ENCODE measurements around the gene RILPL1. TPM values are rescaled to one million over a fixed set of nuclear protein-coding genes. Genes with fewer than 3 reads are reported as not detected.
"Not testable (repeated sequence)": the region's sequence is repeated elsewhere in the genome, so short reads cannot be mapped to it uniquely, and the experiment has no call there.

RILPL1 gene
- total RNA-seq, 2 donors from 2014 or later = 5.4 TPM

DNA sequence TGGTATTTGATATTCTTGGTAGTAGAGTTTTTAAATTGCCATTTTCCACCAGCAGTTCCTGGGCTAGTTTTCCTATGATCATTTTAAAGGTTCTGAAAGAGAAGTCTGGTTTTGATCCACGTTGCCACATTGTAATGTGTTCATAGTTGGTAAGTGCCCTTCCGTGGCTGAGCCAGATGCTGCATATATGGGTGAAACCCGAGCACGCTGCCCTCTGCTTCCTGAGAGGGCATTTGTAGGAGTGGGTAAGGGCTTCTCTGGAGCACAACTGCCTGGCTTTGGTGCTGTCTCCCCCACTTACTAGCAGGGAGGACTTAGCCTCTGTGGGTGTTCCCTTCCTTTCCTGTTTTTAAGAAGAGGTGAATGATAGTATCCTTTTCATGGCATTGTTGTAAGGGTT lies 68.4 kb downstream of the RILPL1 start:
- peaks cover 25% of the 10 kb centered on the region for H3K4me1 Mint-ChIP-seq (ENCODE audit: low read depth)
- H3K27me3 Mint-ChIP-seq (ENCODE audit: low read depth) = no peaks in the 10 kb centered on the region
- H3K27ac Mint-ChIP-seq = peak overlapping the region; percentile 68
- ATAC-seq (replicated peaks in 1 of 2) = no peak
- H3K36me3 Mint-ChIP-seq (ENCODE audit: insufficient read depth in 2 of 2) = peaks cover 10 to 15% of the 10 kb centered on the region in 2 donors
- no peak overlapping the region for H3K4me3 Mint-ChIP-seq
- no peaks in the 10 kb centered on the region for H3K9me3 Mint-ChIP-seq
- no peak for DNase-seq

DNA sequence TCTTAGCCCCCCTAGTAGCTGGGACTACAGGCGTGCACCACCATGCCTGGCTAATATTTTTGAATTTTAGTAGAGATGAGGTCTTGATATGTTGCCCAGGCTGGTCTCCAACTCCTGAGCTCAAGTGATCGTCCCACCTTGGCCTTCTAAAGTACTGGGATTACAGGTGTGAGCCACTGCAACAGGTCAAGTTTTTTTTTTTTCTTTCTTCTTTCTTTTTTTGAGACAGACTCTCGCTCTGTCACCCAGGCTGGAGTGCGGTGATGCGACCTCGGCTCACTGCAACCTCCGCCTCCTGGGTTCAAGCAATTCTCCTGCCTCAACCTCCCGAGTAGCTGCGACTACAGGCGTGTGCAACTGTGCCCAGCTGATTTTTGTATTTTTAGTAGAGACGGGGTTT lies 70.3 kb downstream of the RILPL1 start:
- Mint-ChIP-seq H3K36me3 (ENCODE audit: insufficient read depth in 2 of 2) (peaks cover 14 to 16% of the 10 kb centered on the region in 2 donors), H3K4me1 (ENCODE audit: low read depth) (peaks cover 41% of the 10 kb centered on the region)
- DNase-seq; H3K4me3 Mint-ChIP-seq; H3K9me3 Mint-ChIP-seq; H3K27me3 Mint-ChIP-seq (ENCODE audit: low read depth); H3K27ac Mint-ChIP-seq; ATAC-seq (replicated peaks in 1 of 2): not testable (repeated sequence)

DNA sequence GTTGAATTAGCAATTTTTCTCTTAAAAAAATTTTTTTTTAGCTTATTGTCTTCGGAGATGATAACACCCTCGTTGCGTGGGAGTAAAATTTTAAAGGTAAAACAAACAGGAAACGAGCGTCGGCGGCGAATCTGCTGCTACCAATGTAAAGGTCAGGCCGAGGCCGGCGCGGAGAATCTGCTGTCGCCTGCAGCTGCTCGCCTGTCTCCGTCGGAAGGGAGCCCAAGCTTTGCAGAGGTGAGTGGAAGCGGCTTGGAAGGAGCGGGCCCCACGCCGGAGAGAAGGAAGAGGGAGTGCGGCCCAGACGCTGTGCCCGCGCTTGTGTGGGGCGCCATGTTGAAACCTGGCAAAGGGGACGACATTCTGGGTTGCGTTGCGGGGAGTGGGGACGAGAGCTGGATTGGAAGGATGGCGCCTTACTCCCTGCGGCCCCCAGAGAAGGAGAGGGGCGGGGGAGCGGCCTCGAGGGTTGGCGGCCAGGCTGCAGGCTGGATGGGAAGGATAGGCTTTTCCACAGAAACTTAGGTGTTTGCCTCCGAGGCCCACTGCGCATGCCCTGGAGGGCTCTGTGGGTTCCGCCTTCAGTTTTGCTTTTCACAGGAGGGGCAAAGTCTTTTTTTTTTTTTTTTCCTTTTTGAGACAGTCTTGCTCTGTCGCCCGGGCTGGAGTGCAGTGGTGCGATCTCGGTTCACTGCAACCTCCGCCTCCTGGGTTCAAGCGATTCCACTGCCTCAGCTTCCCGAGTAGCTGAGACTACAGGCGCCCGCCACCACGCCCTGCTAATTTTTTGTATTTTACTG lies 75.3 kb downstream of the RILPL1 start, which contains the start of gene SNRNP35:
TSS of gene SNRNP35 (plus strand) at position 160 of the 800 bp plus-strand sequence. CDS start 7,402 bp downstream, outside the sequence.
- DNase-seq = peak; percentile 76 to 81
- peak; percentile 77 for ATAC-seq (replicated peaks in 1 of 2)
- H3K36me3 Mint-ChIP-seq (ENCODE audit: insufficient read depth in 2 of 2) = peaks cover 4 to 5% of the 10 kb centered on the region in 2 donors
- H3K27me3 Mint-ChIP-seq (ENCODE audit: low read depth) = no peaks in the 10 kb centered on the region
- H3K9me3 Mint-ChIP-seq = no peaks in the 10 kb centered on the region
- H3K27ac Mint-ChIP-seq = peak within 1 kb of the TSS; percentile 98
- peaks cover 35% of the 10 kb centered on the region for H3K4me1 Mint-ChIP-seq (ENCODE audit: low read depth)
- peak within 1 kb of the TSS; percentile 96 to 100 for H3K4me3 Mint-ChIP-seq

DNA sequence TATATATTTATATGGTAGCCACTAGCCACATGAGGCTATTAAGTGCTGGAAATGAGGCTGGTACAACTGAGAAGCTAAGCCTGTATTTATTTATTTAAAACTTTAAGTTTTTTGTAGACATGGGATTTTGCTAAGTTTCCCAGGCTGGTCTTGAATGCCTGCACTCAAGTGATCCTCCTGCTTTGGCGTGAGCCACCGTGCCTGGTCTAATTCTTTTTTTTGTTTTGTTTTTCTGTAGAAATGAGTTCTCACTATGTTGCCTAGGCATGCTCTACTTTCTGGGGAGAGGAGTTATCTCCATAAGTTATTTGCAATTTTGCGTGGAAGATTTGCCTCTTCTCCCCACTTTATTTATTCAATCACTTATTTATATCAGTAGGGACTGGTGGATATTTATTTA lies 80.4 kb downstream of the RILPL1 start:
- H3K4me3 Mint-ChIP-seq = no peak overlapping the region
- H3K27me3 Mint-ChIP-seq (ENCODE audit: low read depth) = no peaks in the 10 kb centered on the region
- peaks cover 20% of the 10 kb centered on the region for H3K4me1 Mint-ChIP-seq (ENCODE audit: low read depth)
- H3K9me3 Mint-ChIP-seq = no peaks in the 10 kb centered on the region
- peaks cover 2 to 3% of the 10 kb centered on the region in 2 donors for H3K36me3 Mint-ChIP-seq (ENCODE audit: insufficient read depth in 2 of 2)
- ATAC-seq (replicated peaks in 1 of 2) = peak in 1 of 2 donors; percentile 28
- DNase-seq = no peak
- no peak overlapping the region for H3K27ac Mint-ChIP-seq

DNA sequence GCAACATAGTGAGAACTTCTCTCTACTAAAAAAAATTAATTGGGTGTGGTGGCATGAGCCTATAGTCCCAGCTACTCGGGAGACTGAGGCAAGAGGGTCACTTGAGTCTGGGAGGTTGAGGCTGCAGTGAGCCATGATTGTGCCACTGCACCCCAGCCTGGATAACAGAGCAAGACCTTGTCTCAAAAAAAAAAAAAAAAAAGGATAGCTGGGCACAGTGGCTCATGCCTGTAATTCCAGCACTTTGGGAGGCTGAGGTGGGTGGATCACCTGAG lies 81.3 kb downstream of the RILPL1 start:
- Mint-ChIP-seq H3K27ac (peak overlapping the region; percentile 54), H3K4me1 (ENCODE audit: low read depth) (peaks cover 24% of the 10 kb centered on the region)
- not testable (repeated sequence) for H3K9me3 Mint-ChIP-seq; H3K36me3 Mint-ChIP-seq (ENCODE audit: insufficient read depth in 2 of 2); H3K4me3 Mint-ChIP-seq; DNase-seq; H3K27me3 Mint-ChIP-seq (ENCODE audit: low read depth)
- ATAC-seq (replicated peaks in 1 of 2) = peak in 1 of 2 donors; percentile 24

DNA sequence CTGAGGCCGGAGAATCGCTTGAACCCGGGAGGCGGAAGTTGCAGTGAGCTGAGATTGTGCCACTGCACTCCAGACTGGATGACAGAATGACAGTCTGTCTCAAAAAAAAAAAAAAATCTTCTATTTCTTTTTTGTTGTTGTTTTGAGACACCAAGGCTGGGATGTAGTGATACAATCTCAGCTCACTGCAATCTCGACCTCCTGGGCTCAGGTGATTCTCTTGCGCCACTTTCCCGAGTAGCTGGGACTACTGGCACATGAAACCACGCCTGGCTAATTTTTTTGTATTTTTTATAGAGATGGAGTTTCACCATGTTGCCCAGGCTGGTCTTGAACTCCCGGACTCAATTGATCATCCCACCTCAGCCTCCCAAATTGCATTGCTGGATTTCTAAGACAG lies 82.9 kb downstream of the RILPL1 start:
- Mint-ChIP-seq H3K27me3 (ENCODE audit: low read depth) (no peaks in the 10 kb centered on the region), H3K4me3 (no peak overlapping the region), H3K36me3 (ENCODE audit: insufficient read depth in 2 of 2) (peaks cover 0 to 2% of the 10 kb centered on the region in 2 donors), H3K9me3 (no peaks in the 10 kb centered on the region), H3K27ac (no peak overlapping the region), H3K4me1 (ENCODE audit: low read depth) (peaks cover 32% of the 10 kb centered on the region)
- DNase-seq (no peak), ATAC-seq (replicated peaks in 1 of 2) (no peak)

DNA sequence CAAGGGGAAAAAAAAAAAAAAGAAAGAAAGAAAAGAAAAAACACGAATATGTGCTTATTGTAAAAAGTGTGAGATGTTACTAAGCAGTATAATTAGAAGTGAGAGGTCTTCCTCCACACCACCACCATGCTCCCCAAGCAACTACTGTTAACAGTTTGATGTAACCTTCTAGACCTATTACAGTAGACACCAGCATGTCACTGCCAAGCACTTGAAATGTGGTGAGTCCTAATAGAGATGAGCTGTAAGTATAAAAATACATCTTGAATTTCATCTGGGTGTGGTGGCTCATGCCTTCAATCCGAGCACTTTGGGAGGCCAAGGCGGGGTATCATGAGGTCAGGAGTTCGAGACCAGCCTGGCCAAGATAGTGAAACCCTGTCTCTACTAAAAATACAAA lies 83.7 kb downstream of the RILPL1 start:
- Mint-ChIP-seq H3K4me3 (no peak overlapping the region), H3K27ac (peak overlapping the region; percentile 53), H3K36me3 (ENCODE audit: insufficient read depth in 2 of 2) (peaks cover 0 to 2% of the 10 kb centered on the region in 2 donors), H3K9me3 (no peaks in the 10 kb centered on the region), H3K4me1 (ENCODE audit: low read depth) (peaks cover 33% of the 10 kb centered on the region), H3K27me3 (ENCODE audit: low read depth) (no peaks in the 10 kb centered on the region)
- ATAC-seq (replicated peaks in 1 of 2) = no peak
- no peak for DNase-seq

DNA sequence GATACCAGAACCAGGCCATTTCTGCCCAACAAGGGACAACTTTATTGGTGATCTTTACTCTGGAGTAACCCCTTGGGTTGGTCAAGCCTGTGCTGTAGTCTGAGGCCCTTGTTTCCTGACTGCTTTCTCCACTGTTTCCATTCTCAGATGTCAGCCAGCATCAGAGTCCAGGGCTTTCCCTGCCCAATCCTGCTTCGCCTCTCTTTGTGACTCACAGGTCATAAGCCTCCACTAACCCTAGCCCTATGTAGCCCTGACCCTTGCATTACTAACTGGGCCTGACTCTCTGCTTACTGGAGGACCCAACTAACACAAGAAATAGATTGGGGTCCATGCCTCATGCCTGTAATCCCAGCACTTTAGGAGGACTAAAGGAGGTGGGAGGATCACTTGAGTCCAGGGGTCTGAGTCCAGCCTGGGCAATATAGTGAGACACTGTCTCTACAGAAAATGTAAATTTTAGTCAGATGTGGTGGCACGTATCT lies 84.2 kb downstream of the RILPL1 start:
- Mint-ChIP-seq H3K27me3 (ENCODE audit: low read depth) (no peaks in the 10 kb centered on the region), H3K36me3 (ENCODE audit: insufficient read depth in 2 of 2) (peaks cover 0 to 2% of the 10 kb centered on the region in 2 donors), H3K9me3 (no peaks in the 10 kb centered on the region), H3K27ac (peak overlapping the region; percentile 53), H3K4me1 (ENCODE audit: low read depth) (peaks cover 33% of the 10 kb centered on the region), H3K4me3 (peak overlapping the region; percentile 38 to 52)
- ATAC-seq (replicated peaks in 1 of 2) (no peak), DNase-seq (no peak)

DNA sequence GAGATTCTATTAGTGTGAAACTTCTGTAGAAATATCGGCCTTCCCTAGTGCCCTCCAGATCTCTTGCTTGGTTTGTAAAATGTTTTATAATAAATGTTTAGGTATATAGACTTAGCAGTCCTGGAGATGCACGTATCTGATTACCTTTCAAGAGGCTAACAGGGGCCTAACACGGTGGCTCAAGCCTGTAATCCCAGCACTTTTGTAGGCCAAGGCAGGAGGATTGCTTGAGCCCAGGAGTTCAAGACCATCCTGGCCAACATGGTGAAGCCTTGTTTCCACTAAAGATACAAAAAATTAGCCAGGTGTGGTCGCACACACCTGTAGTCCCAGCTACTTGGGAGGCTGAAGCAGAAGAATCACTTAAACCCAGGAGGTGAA lies 87.2 kb downstream of the RILPL1 start:
- Mint-ChIP-seq H3K9me3 (no peaks in the 10 kb centered on the region), H3K4me3 (no peak overlapping the region), H3K27ac (peak overlapping the region; percentile 63), H3K27me3 (ENCODE audit: low read depth) (no peaks in the 10 kb centered on the region), H3K4me1 (ENCODE audit: low read depth) (peaks cover 38% of the 10 kb centered on the region), H3K36me3 (ENCODE audit: insufficient read depth in 2 of 2) (peaks cover 0 to 2% of the 10 kb centered on the region in 2 donors)
- ATAC-seq (replicated peaks in 1 of 2) (no peak), DNase-seq (no peak)

DNA sequence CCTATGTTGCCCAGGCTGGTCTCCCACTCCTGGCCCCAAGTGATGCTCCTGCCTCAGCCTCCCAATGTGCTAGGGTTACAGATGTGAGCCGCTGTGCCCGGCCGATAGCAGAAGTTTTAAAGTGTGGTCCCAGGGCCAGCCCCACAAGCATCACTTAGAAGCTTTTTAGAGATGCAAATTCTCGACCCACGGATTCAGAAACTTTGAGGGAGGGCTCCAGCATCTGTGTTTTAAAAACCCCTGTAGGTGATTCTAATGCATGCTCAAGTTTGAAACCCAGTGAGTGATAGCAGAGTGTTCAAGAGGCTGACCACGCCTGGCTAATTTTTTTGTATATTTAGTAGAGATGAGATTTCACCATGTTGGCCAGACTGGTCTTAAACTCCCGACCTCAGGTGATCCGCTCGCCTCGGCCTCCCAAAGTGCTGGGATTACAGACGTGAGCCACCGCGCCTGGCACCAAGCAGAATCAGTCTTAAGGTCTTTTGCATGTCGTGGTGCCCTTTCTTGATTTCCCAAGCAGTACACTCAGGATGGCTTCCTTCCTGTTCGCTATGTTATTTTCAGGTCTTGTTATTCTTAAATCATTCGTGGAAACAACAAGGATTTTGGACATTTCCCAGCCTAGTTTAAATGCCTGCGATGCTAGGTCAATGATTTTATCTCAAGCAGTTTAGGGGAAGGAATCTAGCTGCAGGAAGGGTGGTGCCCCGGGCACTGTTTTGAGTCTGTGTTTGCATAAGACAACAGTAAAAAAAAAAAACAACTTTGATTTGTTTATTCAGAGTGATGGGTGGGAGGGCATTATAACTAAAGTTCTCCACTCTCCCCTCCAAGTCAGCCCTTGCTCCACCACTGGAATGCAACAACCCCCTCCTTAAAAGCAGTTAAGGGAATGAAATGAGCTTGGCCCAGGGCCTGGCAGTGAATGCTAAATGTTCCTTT lies 87.9 kb downstream of the RILPL1 start:
- Mint-ChIP-seq H3K4me3 (peak overlapping the region in 1 of 2 donors; percentile 36), H3K27ac (peak overlapping the region; percentile 63)

DNA sequence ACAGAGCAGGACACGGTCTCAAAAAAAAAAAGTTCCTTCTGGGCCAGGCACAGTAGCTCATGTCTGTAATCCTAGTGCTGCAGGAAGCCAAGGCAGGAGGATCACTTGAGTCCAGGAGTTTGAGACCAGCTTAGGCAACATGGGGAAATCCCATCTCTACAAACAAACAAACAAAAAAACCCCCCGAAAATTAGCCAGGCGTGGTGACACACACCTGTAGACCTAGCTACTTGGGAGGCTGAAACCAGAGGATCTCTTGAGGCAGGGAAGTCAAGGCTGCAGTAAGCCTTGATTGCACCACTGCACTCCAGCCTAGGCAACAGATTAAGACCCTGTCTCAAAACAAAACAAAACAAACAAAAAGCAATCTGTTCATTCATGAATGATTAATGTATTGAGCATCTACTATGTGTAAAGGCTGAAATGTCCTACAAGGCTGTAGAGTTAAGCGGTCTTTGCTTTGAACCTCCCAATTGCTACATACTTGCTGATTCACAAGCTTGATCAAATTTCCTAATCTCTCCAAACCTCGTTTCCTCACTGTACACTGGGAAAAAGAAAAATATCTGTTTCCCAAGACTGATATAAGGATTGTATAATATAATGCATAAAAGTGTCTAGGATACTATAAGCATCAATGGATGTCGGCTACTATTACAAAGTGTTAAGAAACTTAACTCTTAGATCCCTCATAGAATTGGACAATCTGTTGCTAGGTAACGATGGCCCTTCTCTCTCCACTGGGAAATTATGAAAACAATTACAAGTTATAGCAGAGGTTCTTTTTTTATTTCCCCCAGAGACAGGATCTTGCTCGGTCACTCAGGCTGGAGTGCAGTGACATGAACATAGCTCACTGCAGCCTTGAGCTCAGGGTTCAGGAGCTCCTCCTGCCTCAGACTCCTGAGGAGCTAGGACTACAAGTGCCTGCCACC lies 89.2 kb downstream of the RILPL1 start:
- Mint-ChIP-seq H3K9me3 (no peaks in the 10 kb centered on the region), H3K27ac (no peak overlapping the region), H3K4me3 (no peak overlapping the region), H3K27me3 (ENCODE audit: low read depth) (no peaks in the 10 kb centered on the region), H3K4me1 (ENCODE audit: low read depth) (peaks cover 28% of the 10 kb centered on the region), H3K36me3 (ENCODE audit: insufficient read depth in 2 of 2) (peaks cover 0 to 2% of the 10 kb centered on the region in 2 donors)
- ATAC-seq (replicated peaks in 1 of 2) (no peak), DNase-seq (no peak)

More for the DNA sequence above, 87.9 kb downstream of the RILPL1 start:
- no peaks in the 10 kb centered on the region for H3K27me3 Mint-ChIP-seq (ENCODE audit: low read depth)
- H3K9me3 Mint-ChIP-seq = no peaks in the 10 kb centered on the region
- peaks cover 38% of the 10 kb centered on the region for H3K4me1 Mint-ChIP-seq (ENCODE audit: low read depth)
- DNase-seq = no peak
- peaks cover 0 to 2% of the 10 kb centered on the region in 2 donors for H3K36me3 Mint-ChIP-seq (ENCODE audit: insufficient read depth in 2 of 2)
- no peak for ATAC-seq (replicated peaks in 1 of 2)

DNA sequence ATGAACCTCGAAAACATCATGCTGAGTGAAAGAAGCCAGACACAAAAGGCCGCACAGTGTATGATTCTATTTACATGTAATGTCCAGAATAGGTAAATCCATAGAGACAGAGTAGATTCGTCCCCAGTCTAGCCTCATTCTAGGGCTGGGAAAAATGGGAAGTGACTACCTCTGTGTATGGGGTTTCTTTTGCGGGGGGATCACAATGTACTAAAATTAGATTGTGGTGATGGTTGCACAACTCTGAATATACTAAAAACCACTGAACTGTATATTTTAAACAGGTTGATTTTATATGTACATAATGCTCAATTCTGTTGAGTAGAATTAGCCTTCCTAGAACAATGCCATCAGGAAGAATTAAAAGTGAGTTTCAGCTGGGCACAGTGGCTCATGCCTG lies 90.7 kb downstream of the RILPL1 start:
- no peaks in the 10 kb centered on the region for H3K9me3 Mint-ChIP-seq
- peaks cover 15% of the 10 kb centered on the region for H3K4me1 Mint-ChIP-seq (ENCODE audit: low read depth)
- DNase-seq (no peak), ATAC-seq (replicated peaks in 1 of 2) (no peak)
- H3K27ac Mint-ChIP-seq = no peak overlapping the region
- no peaks in the 10 kb centered on the region for H3K27me3 Mint-ChIP-seq (ENCODE audit: low read depth)
- H3K36me3 Mint-ChIP-seq (ENCODE audit: insufficient read depth in 2 of 2) = no peaks in the 10 kb centered on the region
- H3K4me3 Mint-ChIP-seq = no peak overlapping the region

Measured in activated T-cell treated with anti-CD3 and anti-CD28 coated beads, Interleukin-2, amount 50 U/mL, for 72 hours (primary cell).